GM12878 (cell line): ENCODE results near the gene NECTIN2. TPM values are rescaled to one million over a fixed set of nuclear protein-coding genes. Genes with fewer than 3 reads are reported as not detected.

Experiments used
- ATAC-seq: fragments of 200-7000 bp; cut with Tn5 transposase; 3 replicates; pipeline ENCODE4 v1.9.1; 2020; ENCODE audit warnings: mild to moderate bottlenecking, moderate library complexity
- BruUV-seq: library from RNA; stranded (reverse); fragments of 400-500 nt; replicated peaks from 2 replicates; lab custom pipeline; 2021; lab: Mats Ljungman, UMichigan
- CTCF ChIA-PET: fragments of 300-600 bp; sonication (Branson Sonifier 250); formaldehyde crosslinking; extraction: SDS; loops from one replicate; lab custom pipeline; 2021; ENCODE audit warnings: inconsistent platforms; lab: Yijun Ruan, JAX
- POLR2A ChIA-PET: fragments of 350-600 bp; formaldehyde crosslinking; extraction: SDS; loops from one replicate; lab custom pipeline; 2021; ENCODE audit warnings: inconsistent platforms; lab: Charles Lee
- RAD21 ChIA-PET: fragments of 300-600 bp; sonication (Branson Sonifier 250); formaldehyde crosslinking; loops from one replicate; lab custom pipeline; 2023; ENCODE audit warnings: antibody characterized with exemption; ENCODE audit not compliant: unreplicated experiment; lab: Charles Lee
- SMC1A ChIA-PET: fragments of 300-600 bp; sonication (Branson Sonifier 250); formaldehyde crosslinking; loops from one replicate; lab custom pipeline; 2023; ENCODE audit not compliant: unreplicated experiment, uncharacterized antibody; lab: Charles Lee
- DNase-seq: peaks from one replicate; pipeline ENCODE4 v3.0.0-alpha.2; 2011; ENCODE audit warnings: low read depth, low spot score
- FAIRE-seq: peaks from 3 replicates; lab custom pipeline; 2011; peaks lifted over from hg19 to GRCh38; lab: Jason Lieb, UNC
- H2AFZ ChIP-seq: 2 replicates; pipeline ENCODE4 v1.6.0; 2011; ENCODE audit warnings: low read depth, low read length, control low read depth; ENCODE audit not compliant: control insufficient read depth
- H3K27ac ChIP-seq: 2 replicates; pipeline ENCODE4 v1.5.1; 2011; ENCODE audit warnings: control low read depth; ENCODE audit not compliant: control insufficient read depth, insufficient read depth
- H3K27me3 ChIP-seq, 2 experiments: replicated peaks in 1 of 2; 2 replicates each; pipeline versions ENCODE4 v1.6.0 to v1.6.1; 2011; ENCODE audit warnings: low read length in 1 of 2; ENCODE audit not compliant: control insufficient read depth in 2 of 2, insufficient read depth in 2 of 2
- H3K36me3 ChIP-seq, 2 experiments: 2 replicates each; pipeline ENCODE4 v1.5.1; 2011; ENCODE audit warnings: low read length in 1 of 2; ENCODE audit not compliant: control insufficient read depth in 2 of 2, insufficient read depth in 2 of 2
- H3K4me1 ChIP-seq: 2 replicates; pipeline ENCODE4 v1.6.1; 2011; ENCODE audit warnings: mild to moderate bottlenecking, low read length, moderate library complexity, mixed read lengths; ENCODE audit not compliant: control insufficient read depth, insufficient read depth
- H3K4me2 ChIP-seq: 2 replicates; pipeline ENCODE4 v1.6.0; 2011; ENCODE audit warnings: control low read depth; ENCODE audit not compliant: control insufficient read depth, insufficient read depth
- H3K4me3 ChIP-seq: fragments of 200-600 bp; sonication (generic); 2 replicates; pipeline ENCODE4 v1.5.1; 2016
- H3K79me2 ChIP-seq: 2 replicates; pipeline ENCODE4 v1.6.0; 2011; ENCODE audit warnings: low read length; ENCODE audit not compliant: control insufficient read depth, insufficient read depth
- H3K9ac ChIP-seq: 2 replicates; pipeline ENCODE4 v1.8.0; 2011; ENCODE audit warnings: low read length, control low read depth, mixed read lengths; ENCODE audit not compliant: control insufficient read depth, insufficient read depth
- H3K9me3 ChIP-seq: replicated peaks from 3 replicates; pipeline ENCODE4 v1.5.1; 2011; ENCODE audit warnings: mild to moderate bottlenecking, low read length; ENCODE audit not compliant: control insufficient read depth, insufficient read depth
- H4K20me1 ChIP-seq: 2 replicates; pipeline ENCODE4 v1.6.0; 2011; ENCODE audit not compliant: control insufficient read depth, insufficient read depth
- ZSCAN29 ChIP-seq: fragments of 450-650 bp; IDR thresholded peaks from 2 replicates; pipeline ENCODE4 v1.6.1; 2017; ENCODE audit warnings: mild to moderate bottlenecking, moderate library complexity
- WGBS: methylation state at CpG from one replicate; pipeline ENCODE4 v1.1.6; 2016; ENCODE audit warnings: low lambda C conversion rate; ENCODE audit not compliant: insufficient replicate concordance, insufficient coverage; ENCODE audit errors: missing lambda C conversion rate; 5-methylcytosine and 5-hydroxymethylcytosine counted together
- in situ Hi-C: fragments of 300-500 bp; cut with MboI; formaldehyde crosslinking; loops from 9 replicates; pipeline ENCODE4 v1.14.3; 2018; ENCODE audit warnings: mixed read lengths
- intact Hi-C: fragments of 100-400 bp; cut with micrococcal nuclease; formaldehyde crosslinking; loops from one replicate; pipeline ENCODE4 v1.14.2; 2022; ENCODE audit not compliant: unreplicated experiment
- polyA plus RNA-seq, 11 experiments: library from polyadenylated mRNA; depleted of rRNA in 4 of 11; unstranded in 6 of 11; stranded (reverse) in 5 of 11; fragments of >200 nt; fragmentation: Nextera tagmentation in 4 of 11; fragmentation: Illumina TruSeq in 1 of 11; extraction: Ambion mirVana in 4 of 11; extraction: Trizol in 1 of 11; gene quantifications; 1 replicate in 1 of 11; 2 replicates in 10 of 11; pipeline versions ENCODE4 v1.2.1 to v1.2.3, GENCODE V29; 2011 to 2016; ENCODE audit warnings: inconsistent platforms in 2 of 11, missing spikeins in 2 of 11, low read depth in 1 of 11
- total RNA-seq, 4 experiments: library from RNA; depleted of rRNA in 3 of 4; stranded (reverse); fragments of >200 nt in 3 of 4; fragmentation: Illumina TruSeq in 1 of 4; extraction: Trizol in 1 of 4; gene quantifications; 2 replicates each; pipeline versions ENCODE4 v1.2.1 to v1.2.3, GENCODE V29; 2013 to 2021
- TF ChIP-seq, protein P1 (sequence below): fragments of 450-650 bp; IDR thresholded peaks from 2 replicates; pipeline ENCODE4 v1.6.1; 2018; ENCODE audit warnings: mild to moderate bottlenecking, low read depth, moderate library complexity; ENCODE audit not compliant: partially characterized antibody
- TF ChIP-seq, protein P2 (sequence below): fragments of 450-650 bp; IDR thresholded peaks from 2 replicates; pipeline ENCODE4 v1.6.1; 2016; ENCODE audit warnings: mild to moderate bottlenecking, moderate library complexity, borderline replicate concordance

Gene NECTIN2
- total and polyA plus RNA-seq, 10 of the 15 experiments (the other 5 are each of a cell fraction or from before 2014, with no cell fraction given), result 0.05 to 0.36 (median 0.26) TPM; not detected in 5

DNA sequence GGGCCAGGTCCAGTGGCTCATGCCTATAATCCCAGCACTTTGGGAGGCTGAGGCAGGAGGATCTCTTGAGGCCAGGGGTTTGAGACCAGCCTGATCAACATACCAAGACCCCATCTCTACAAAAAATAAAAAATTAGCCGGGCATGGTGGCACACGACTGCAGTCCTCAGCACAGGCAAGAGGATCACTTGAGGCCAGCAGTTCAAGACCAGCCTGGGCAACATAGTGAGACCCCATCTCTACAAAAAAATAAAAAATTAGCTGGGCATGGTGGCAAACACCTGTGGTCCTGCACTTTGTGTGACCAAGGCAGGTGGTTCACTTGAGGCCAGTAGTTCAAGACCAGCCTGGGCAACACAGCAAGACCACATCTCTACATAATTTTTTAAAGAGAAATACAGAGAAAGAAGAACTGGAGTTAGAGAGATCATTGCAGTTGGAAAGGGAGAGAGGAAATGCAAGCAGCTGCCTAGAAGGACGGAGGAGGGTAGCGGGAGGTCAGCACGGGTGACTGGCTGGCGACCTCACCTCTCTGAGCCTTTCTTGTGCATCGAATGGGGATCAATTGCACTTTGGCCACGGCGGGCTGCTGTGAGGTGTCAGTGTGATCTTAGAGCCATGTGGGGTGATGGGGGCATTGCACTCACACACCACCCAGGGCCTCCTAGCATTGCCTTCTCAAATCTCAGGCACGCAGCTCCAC, 23.3 kb upstream of the NECTIN2 start:
- Histone ChIP-seq H3K79me2 (no peaks in the 10 kb centered on the region), H3K27me3 (0 out of 4 replicates have a peak, but pooled peaks cover 0 to 1% of the 10 kb centered on the region in 2 experiments), H4K20me1 (no peaks in the 10 kb centered on the region), H3K36me3 (no peaks in the 10 kb centered on the region), H3K9ac (no peak overlapping the region), H2AFZ (no peak overlapping the region), H3K27ac (no peak overlapping the region), H3K4me3 (no peak overlapping the region), H3K4me1 (no peaks in the 10 kb centered on the region), H3K4me2 (no peak overlapping the region), H3K9me3 (no peaks in the 10 kb centered on the region)
- no TSS peak for BruUV-seq
- SMC1A ChIA-PET, result interaction anchor here (0.6 kb wide), 1 partner anchor 239 kb away, joined by 4 read pairs; no protein-coding TSS in a partner anchor
- POLR2A ChIA-PET, result no interaction called here
- RAD21 ChIA-PET, result no interaction called here
- 34% methylated on average over 10 of the region's 10 CpGs for WGBS
- FAIRE-seq (no peak), DNase-seq (no peak), ATAC-seq (no peak)
- TF ChIP-seq, protein P1, sequence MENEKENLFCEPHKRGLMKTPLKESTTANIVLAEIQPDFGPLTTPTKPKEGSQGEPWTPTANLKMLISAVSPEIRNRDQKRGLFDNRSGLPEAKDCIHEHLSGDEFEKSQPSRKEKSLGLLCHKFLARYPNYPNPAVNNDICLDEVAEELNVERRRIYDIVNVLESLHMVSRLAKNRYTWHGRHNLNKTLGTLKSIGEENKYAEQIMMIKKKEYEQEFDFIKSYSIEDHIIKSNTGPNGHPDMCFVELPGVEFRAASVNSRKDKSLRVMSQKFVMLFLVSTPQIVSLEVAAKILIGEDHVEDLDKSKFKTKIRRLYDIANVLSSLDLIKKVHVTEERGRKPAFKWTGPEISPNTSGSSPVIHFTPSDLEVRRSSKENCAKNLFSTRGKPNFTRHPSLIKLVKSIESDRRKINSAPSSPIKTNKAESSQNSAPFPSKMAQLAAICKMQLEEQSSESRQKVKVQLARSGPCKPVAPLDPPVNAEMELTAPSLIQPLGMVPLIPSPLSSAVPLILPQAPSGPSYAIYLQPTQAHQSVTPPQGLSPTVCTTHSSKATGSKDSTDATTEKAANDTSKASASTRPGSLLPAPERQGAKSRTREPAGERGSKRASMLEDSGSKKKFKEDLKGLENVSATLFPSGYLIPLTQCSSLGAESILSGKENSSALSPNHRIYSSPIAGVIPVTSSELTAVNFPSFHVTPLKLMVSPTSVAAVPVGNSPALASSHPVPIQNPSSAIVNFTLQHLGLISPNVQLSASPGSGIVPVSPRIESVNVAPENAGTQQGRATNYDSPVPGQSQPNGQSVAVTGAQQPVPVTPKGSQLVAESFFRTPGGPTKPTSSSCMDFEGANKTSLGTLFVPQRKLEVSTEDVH, result no peak
- TF ChIP-seq, protein P2, sequence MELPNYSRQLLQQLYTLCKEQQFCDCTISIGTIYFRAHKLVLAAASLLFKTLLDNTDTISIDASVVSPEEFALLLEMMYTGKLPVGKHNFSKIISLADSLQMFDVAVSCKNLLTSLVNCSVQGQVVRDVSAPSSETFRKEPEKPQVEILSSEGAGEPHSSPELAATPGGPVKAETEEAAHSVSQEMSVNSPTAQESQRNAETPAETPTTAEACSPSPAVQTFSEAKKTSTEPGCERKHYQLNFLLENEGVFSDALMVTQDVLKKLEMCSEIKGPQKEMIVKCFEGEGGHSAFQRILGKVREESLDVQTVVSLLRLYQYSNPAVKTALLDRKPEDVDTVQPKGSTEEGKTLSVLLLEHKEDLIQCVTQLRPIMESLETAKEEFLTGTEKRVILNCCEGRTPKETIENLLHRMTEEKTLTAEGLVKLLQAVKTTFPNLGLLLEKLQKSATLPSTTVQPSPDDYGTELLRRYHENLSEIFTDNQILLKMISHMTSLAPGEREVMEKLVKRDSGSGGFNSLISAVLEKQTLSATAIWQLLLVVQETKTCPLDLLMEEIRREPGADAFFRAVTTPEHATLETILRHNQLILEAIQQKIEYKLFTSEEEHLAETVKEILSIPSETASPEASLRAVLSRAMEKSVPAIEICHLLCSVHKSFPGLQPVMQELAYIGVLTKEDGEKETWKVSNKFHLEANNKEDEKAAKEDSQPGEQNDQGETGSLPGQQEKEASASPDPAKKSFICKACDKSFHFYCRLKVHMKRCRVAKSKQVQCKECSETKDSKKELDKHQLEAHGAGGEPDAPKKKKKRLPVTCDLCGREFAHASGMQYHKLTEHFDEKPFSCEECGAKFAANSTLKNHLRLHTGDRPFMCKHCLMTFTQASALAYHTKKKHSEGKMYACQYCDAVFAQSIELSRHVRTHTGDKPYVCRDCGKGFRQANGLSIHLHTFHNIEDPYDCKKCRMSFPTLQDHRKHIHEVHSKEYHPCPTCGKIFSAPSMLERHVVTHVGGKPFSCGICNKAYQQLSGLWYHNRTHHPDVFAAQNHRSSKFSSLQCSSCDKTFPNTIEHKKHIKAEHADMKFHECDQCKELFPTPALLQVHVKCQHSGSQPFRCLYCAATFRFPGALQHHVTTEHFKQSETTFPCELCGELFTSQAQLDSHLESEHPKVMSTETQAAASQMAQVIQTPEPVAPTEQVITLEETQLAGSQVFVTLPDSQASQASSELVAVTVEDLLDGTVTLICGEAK, result no peak
- no peak for TF ChIP-seq ZSCAN29
- intact Hi-C loops, result no loop called here
- in situ Hi-C loops, result no loop called here
- CTCF ChIA-PET, result interaction anchor here (0.8 kb wide), 1 partner anchor 38 kb away, joined by 3 read pairs; no protein-coding TSS in a partner anchor
